NCI-H2227 (cell line): Measurements from ENCODE around the gene OR4C11.

ENCODE experiments used
- DNase-seq: peaks from one replicate; lab custom pipeline; 2025; ENCODE audit not compliant: unreplicated experiment; lab: John Stamatoyannopoulos, UW

OR4C11 gene

DNA sequence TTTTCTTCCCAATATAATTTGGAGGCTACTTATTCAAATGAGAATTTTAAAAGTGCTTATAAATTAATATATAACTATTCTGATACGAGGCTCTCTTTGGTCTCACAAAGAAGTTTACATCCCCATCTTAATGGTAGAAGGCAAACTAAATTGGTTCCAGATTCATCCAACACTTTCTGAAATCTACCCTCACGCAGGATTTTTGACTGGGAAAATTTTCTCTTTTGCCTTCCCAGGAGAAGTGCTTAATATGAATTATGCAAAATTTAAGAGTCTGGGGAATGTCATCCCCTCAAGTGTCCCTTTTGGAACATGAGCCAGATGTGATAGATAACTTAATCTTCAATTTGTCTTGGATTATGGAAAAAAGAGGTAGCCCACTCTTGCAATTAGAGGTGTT, at the start of gene OR4C11:
Gene OR4C11 (minus strand): TSS at position 101 of the 400 bp plus-strand sequence. CDS start 3,272 bp downstream, outside the sequence.
- DNase-seq, result no peak

GRCh38 chr11:55655096-55655495, 47.7 kb upstream of the OR4C11 start:
- no peak for DNase-seq

- no peak for DNase-seq
Measured at GRCh38 chr11:55652560-55652959, 45.1 kb upstream of the OR4C11 start.

GRCh38 chr11:55648027-55648426, 40.6 kb upstream of the OR4C11 start, which contains the start of gene OR4S2:
TSS of gene OR4S2 (plus strand) at chr11:55648327. CDS start at chr11:55650904, 2,577 bp downstream.
- DNase-seq, result no peak

DNA sequence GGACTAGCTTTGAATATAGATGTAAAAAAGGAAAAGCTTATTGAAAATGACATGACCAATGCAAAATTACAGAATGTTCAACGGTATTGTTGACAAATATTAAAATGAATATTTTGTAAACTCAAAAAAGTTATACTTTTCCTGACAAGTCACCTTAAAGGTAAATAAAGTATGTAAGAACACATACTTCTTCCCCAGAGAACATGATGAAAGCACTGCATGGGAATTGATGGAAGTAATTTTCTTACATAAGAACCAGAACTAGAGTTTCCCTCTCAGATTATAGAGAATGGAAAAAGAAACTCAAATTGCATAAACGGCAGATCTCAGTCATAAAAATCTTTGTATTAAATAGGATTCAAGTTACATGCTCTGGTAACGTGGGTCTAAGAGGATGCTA, 27.4 kb upstream of the OR4C11 start, which contains the start of gene OR4P4:
Gene OR4P4 (plus strand): TSS at position 301 of the 400 bp plus-strand sequence.
- no peak for DNase-seq

DNA sequence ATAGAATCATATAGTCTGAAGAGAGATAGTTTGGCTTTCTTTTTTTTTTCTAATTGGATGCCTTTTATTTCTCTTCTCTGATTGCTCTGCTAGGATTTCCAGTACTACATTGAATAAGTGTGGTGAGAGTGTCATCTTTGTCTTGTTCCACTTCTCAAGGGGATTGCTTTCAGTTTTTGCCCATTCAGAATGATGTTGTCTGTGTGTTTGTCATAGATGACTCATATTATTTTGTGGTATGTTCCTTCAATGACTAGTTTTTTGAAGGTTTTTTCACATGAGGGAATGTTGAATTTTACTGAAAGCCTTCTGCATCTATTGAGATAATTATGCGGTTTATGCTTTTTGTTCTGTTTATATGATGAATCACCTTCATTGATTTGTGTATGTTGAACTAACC, 17.1 kb upstream of the OR4C11 start:
- no peak for DNase-seq

DNA sequence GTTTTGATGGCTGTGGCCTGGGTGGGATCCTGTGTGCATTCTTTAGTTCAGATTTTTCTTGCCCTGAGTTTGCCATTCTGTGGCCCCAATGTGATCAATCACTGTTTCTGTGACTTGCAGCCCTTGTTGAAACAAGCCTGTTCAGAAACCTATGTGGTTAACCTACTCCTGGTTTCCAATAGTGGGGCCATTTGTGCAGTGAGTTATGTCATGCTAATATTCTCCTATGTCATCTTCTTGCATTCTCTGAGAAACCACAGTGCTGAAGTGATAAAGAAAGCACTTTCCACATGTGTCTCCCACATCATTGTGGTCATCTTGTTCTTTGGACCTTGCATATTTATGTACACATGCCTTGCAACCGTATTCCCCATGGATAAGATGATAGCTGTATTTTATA, 34.9 kb downstream of the OR4C11 start:
- DNase-seq, result no peak

DNA sequence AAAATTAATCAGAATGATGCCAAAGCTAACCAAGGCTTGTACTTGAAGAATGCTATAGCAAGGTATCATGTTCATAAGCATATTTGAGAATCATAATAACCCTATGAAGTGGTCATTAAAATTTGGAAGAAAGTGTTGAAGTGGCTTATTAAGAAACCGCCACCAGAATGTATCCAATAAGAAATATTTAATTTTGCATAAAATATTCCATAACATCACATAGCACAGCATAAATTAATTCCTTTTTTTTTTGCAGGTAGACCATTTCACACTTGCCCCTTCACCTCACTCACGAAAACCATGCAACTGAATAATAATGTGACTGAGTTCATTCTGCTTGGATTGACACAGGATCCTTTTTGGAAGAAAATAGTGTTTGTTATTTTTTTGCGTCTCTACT, 35.6 kb downstream of the OR4C11 start, which contains the start of gene OR4C16:
Gene OR4C16 (plus strand): TSS at position 301 of the 400 bp plus-strand sequence. CDS start 0 bp downstream, at position 301.
- DNase-seq, result no peak

DNA sequence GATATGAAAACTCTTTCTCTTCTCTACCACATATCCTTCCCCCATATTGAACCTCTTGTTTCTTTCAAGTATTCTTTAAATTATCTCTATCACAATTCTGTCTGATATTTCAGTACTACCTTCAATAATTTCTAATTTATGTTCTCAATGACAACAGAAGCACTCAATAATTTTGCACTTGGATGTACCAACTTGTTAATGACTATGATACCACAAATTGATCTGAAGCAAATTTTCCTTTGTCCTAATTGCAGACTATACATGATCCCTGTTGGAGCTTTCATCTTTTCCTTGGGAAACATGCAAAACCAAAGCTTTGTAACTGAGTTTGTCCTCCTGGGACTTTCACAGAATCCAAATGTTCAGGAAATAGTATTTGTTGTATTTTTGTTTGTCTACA, 53.3 kb downstream of the OR4C11 start, which contains the start of gene OR4C15:
Gene OR4C15 (plus strand): TSS at position 301 of the 400 bp plus-strand sequence. CDS start 0 bp downstream, at position 301.
- no peak for DNase-seq
